ENCODE data around the gene PLCE1. TPM values are rescaled to one million over a fixed set of nuclear protein-coding genes. Genes with fewer than 3 reads are reported as not detected.

PLCE1 gene
- total RNA-seq, 1 donor from 2014 or later: 6.1 TPM

DNA sequence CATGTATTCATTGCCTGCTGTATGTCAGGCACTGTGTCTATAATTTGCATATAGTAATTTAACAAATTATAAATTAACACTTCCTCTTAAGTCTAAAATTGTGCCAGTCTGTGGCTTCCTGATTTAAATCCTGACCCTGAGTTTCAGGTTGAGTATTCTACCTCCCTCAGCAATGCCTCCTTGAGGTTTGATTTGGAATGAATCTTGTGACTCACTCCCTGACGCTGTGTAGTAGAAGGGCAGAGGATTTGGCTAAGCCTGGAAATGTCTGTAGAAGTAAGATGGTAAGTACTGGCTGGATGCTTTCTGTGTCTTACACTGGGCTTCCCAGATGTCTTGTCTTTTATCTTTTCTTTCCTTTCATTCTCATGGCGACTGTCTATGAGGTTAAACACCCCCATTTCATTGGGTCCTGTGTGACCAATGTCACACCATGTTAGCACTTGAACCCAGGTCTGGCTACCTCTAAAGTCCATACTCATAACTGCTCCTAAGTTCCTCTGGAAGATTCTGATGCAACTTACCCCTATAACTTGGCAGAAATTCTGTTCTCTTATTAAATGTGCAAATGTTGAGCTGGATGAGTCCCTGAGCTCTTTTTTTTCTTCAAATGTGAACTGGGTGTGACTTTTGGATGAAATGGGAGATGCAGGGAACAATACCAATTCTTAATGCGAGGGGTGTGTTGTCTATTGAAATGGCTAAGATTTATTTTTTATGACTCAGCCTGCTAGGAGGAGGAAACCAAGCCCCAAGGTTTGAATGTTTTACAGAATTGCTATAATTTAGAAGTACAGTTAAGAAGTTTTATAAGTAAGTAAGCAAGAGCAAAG lies 48.5 kb downstream of the PLCE1 start:
- no peak for DNase-seq (ENCODE audit: low read depth, low spot score)
- Mint-ChIP-seq H3K4me3 (no peak overlapping the region), H3K4me1 (peaks cover 3% of the 10 kb centered on the region), H3K36me3 (ENCODE audit: low read depth) (peaks cover 4% of the 10 kb centered on the region), H3K27me3 (ENCODE audit: low read depth) (no peaks in the 10 kb centered on the region), H3K27ac (ENCODE audit: unreplicated experiment) (no peak overlapping the region), H3K9me3 (no peaks in the 10 kb centered on the region)
- TF ChIP-seq, protein P1, sequence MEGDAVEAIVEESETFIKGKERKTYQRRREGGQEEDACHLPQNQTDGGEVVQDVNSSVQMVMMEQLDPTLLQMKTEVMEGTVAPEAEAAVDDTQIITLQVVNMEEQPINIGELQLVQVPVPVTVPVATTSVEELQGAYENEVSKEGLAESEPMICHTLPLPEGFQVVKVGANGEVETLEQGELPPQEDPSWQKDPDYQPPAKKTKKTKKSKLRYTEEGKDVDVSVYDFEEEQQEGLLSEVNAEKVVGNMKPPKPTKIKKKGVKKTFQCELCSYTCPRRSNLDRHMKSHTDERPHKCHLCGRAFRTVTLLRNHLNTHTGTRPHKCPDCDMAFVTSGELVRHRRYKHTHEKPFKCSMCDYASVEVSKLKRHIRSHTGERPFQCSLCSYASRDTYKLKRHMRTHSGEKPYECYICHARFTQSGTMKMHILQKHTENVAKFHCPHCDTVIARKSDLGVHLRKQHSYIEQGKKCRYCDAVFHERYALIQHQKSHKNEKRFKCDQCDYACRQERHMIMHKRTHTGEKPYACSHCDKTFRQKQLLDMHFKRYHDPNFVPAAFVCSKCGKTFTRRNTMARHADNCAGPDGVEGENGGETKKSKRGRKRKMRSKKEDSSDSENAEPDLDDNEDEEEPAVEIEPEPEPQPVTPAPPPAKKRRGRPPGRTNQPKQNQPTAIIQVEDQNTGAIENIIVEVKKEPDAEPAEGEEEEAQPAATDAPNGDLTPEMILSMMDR (conservative IDR thresholded peaks at IDR 0.05): no peak

- no peaks in the 10 kb centered on the region for H3K27me3 Mint-ChIP-seq (ENCODE audit: low read depth)
- no peak overlapping the region for H3K27ac Mint-ChIP-seq (ENCODE audit: unreplicated experiment)
- no peak overlapping the region for H3K4me3 Mint-ChIP-seq
- H3K4me1 Mint-ChIP-seq: peaks cover 3% of the 10 kb centered on the region
- no peaks in the 10 kb centered on the region for H3K9me3 Mint-ChIP-seq
- peaks cover 4% of the 10 kb centered on the region for H3K36me3 Mint-ChIP-seq (ENCODE audit: low read depth)
- TF ChIP-seq, protein P1 (conservative IDR thresholded peaks at IDR 0.05): no peak
- no peak for DNase-seq (ENCODE audit: low read depth, low spot score)
Measured at GRCh38 chr10:94042834-94043175, 49.1 kb downstream of the PLCE1 start.

Other genes with a start within 250 kb of the PLCE1 start
- 22.6 and 23.6 TPM in 2 replicates for gene LGI1, start 236.0 kb upstream of the PLCE1 start, total RNA-seq
- 10.7 and 11.9 TPM in 2 replicates for gene SLC35G1, start 100.0 kb upstream of the PLCE1 start, total RNA-seq

Measured in neural crest cell (in vitro differentiated cells).